Right kidney (tissue), 1 donor: Measurements from ENCODE around the gene DDX55.
A peak's percentile ranks its signal among the peaks of the same experiment; 100 is the strongest.

Source experiments
- DNase-seq: peaks from one replicate; pipeline ENCODE4 v3.0.0-alpha.2; 2016

The DDX55 gene

DNA sequence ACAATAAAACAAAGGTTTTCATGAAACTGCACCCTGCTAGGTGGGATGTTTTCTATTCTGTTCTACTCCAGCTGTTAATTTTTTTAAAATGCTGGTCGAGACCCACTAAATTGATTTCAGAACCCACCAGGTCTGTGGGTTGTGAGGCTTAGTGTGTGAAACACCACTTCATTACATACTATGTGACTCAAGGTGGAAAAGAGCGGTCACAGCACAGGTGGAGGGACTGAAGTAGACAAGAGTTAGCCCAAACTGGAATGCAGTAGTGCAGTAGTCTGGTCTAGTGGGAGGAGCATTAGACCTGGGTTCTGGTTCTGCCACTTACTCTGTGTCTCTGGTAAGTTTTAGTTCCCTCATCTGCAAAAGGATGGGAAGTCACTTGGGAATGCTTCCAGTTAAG, 12.2 kb downstream of the DDX55 start:
- no peak for DNase-seq

DNA sequence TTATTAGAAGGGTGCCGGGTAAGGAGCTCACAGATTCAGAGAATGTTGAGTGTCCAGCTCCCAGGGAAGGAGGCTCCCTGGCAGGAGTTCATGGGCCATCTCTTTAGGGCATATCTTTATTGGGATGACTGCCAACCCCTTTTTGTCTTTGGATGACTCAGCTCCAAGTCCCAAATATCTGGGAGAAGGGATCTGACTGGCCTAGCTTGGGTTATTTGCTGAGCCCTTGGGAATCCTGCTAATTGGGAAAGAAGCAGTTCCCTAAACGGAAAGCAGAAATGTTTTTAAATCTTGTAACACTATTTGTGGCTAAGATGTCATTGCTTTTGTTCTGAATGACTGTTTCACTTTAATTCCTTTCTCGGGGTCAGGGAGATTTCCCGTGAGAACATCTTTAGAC, 12.6 kb downstream of the DDX55 start:
- no peak for DNase-seq

DNA sequence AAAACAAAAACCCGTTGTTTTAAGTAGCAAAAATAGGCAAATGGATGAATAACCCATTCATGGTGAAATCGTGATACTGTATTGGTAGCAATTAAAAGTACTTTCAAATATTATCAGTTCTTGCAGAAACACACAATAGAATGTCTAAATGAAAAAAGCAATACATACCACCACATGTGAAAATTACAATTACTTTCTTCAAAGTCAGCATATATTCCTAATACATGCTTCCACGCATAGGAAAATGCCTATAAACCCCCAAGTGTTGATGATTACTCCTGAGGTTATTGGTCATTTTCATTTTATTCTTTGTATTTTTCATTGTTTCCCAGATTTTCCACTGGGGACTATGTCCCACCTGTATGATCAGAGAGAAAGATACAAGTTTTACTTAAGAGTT, 15.2 kb downstream of the DDX55 start:
- DNase-seq, result no peak

DNA sequence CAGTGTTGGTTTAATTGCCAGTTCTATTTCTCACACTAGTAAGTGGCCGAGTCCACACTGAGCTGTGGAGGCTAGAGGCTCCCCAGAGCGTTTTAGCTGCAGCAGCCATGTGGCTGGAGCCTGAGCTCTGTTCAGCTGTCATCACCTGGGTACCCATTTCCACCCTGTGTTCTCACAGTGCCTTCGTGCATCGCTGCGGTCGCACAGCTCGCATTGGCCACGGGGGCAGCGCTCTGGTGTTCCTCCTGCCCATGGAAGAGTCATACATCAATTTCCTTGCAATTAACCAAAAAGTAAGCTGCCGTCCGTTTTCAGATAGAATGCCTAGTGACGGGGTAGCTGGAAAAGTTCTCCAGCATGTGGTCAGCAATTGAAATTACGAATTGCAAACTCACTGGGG, 15.7 kb downstream of the DDX55 start:
- DNase-seq, result no peak

DNA sequence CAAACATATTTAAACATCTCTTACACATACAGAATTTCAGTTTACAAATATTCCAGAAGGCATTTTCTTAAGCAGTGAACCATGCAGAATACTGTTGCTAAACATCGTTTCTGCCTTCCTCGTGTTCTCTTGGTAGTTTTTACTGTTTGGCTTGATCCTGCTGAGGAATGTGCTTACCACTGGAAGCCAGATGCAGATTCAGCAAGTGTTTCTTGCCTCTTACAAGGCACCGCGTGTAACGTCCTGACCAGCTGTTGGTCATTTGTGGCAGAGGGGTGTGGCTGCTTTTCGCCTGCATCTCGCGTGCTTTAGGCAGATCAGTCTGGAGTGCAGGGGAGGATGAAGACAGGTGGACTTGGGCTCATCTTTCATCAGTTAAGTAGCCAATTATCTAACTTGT, 19.2 kb downstream of the DDX55 start:
- no peak for DNase-seq

DNA sequence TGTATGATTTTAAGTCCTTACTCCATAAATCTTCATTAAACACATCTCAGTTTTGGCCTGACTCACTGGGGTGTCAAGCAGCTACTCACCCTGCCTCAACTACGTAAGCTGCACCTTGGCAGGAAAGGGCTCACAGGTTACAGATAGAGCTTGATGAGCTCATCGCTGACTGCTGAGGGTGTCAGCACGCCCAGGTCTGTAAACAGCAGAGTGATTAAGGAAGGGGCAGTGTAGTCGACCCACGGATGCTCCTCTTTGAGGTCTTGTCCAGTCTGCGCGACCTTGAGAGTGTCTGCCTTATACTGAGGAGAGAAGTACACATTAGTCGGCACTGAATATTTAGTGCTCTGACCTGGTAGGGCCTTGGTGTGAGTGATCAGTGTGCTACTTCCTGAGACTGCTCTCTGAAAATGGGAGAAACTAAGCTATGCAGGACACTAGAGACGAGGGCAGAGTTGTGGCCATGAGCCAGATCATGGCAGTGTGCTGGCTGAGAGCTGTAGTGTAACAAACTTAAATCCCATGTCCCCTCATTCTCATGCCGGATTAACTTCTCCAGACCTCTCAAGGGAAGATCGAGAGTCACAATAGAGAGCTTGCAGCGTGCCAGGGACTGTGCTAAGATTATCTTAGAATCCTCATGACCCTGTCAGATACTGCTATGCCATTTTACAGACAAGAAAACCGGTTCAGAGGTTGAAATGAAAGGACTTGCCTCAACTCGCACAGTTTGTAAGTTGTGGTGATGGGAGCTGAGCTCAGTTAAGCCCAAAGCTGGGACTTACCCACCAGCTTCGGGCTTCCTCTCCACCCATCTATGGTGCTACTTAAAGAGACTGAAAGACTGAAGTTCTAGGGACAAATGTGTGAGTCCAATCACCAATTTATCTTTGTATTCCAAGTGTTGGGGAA, 20.0 kb downstream of the DDX55 start:
- DNase-seq, result no peak

DNA sequence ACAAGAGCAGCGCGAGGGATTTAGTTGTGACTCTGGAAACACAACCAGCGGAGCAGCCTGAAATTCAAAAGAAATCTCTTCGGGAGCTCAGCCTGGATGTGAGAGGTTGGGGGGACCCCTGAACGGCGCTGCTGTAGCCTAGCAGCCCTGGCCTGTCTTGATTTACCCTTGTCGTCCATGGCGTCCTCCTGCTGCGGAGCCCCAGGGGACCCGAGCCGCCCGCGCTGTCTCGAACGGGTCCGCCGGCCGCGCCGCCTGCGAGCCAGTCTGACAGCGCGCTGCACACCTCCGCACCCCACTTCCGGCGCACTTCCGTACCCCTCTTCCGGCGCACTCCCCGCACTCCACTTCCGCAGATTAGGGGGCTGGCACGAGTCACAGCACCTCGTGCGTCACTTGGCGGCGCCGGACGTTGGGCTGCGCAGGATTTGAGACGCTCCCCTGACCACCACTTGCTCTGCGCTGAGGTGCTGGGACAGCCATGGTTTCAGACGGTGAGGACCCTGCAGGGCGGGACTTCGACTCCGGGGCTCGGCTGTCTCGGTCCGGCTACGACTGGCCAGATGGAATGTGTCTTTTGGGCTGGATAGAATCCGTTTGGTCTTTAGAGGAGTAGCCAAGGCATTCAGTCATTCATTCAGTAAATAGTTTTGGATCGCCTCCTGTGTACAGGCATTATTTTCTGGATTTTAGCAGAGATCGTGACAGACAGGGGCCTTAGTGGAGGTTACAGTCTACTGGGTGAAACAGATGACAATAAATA, 31.7 kb downstream of the DDX55 start, which contains the start of the genes EIF2B1 and GTF2H3:
Gene EIF2B1 (minus strand): TSS at position 308 of the 763 bp plus-strand sequence. CDS start 129 bp downstream, at position 179.
Gene GTF2H3 (plus strand): TSS at position 451 of the 763 bp plus-strand sequence. CDS start 31 bp downstream, at position 482.
- peak; percentile 82 for DNase-seq

DNA sequence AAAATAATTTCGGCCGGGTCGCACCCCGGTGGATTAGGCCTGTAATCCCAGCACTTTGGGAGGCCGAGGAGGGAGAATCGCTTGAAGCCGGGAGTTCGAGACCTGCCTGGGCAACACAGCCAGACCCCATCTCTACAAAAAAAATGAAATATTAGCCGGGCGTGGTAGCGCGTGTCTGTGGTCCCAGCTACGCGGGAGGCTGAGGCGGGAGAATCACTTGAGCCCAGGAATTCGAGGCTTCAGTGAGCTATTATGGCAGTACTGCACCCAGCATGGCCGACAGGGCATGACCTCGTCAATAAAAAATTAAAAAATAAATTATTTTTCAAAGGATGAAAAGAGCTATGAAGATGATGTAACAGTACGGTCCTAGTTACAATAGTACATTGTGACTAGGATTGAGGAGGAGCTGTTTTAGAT, 32.3 kb downstream of the DDX55 start:
- no peak for DNase-seq

DNA sequence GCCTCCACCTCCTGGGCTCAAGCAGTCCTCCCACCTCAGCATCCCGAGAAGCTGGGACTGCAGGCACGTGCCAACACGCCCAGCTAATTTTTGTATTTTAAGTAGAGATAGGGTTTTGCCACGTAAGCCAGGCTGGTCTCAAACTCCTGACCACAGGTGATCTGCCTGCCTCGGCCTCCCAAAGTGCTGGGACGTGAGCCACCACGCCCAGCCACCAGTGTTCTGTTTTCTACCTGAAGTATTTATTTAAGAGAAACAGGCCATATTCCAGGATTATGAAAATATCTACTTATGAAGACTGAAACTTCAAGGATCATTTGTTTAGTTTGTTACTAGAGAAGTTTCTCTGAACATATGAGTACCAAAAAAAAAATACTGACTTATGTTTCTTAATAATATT, 42.0 kb downstream of the DDX55 start:
- no peak for DNase-seq

DNA sequence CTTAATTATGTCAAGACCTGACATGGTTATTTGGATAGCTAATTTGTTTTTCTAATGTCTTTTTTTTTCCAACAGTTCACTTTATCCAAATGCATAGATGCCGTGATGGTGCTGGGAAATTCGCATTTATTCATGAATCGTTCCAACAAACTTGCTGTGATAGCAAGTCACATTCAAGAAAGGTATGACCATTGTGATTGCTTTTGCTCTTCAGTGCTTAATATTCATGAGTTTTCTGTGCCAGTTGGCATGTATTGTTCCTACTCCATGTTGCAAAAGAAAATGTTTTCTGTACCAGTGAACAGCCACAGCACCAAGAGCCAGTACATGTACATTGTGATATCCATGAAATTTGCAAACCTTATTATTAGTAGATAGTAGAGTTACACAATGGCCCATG, 43.5 kb downstream of the DDX55 start:
- no peak for DNase-seq

DNA sequence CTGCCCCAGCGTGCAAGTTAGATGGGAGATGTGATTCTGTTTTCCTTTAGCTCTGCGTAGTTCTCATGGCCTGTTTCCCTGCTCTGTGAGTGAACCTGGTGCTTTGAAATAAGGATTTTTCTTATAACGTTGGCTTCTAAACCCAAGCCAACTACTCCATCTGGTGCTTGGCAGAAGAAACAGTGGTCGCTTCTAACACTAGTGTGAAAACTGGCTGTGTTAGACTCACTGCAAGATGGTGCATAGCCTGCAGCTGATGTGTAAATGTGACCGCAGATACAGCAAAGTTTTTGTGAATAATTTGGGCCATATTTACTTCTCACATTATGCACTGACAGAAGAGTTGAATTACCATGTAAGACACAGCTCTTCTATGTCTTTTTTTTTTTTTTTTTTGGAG, 44.0 kb downstream of the DDX55 start:
- no peak for DNase-seq

DNA sequence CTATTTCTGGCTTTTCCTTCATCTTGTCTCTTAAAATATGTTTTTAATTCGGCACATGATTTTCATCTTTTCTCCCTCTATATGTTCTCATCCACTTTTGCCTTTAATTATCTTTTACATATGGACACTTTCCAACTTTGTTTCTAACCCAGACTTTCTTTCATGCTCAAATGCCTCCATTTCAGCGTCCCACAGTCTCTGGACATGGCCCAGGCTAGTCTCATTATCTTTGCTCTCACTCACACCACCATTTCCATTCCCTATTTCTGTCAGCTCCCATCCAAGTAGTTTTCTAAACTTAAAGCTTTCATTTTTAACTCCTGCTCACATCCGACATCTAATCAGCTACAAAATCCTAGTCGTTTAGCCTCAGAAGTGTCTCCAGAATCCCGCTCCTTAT, 46.5 kb downstream of the DDX55 start:
- no peak for DNase-seq

DNA sequence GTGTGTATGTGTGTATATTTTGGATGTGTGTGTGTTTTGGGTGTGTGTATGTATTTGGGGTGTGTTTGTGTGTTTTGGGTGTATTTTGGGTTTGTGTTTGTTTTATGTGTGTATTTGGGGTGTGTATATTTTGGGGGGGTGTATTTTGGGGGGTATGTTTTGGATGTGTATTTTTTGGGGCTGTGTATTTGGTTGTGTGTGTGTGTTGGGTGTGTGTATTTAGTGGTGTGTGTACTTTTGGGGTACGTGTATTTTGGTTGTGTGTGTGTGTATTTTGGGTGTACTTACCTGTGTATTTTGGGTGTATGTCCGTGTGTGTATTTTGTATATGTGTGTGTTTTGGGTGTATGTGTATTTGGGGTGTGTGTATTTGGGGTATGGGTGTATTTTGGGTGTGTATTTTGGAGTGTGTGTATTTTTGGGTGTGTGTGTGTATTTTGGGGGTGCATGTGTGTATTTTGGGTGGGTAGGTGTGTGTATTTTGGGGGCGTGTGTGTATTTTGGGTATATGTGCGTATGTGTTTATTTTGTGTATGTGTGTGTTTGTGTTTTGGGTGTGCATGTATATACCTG, 52.3 kb downstream of the DDX55 start:
- DNase-seq, result no peak

DNA sequence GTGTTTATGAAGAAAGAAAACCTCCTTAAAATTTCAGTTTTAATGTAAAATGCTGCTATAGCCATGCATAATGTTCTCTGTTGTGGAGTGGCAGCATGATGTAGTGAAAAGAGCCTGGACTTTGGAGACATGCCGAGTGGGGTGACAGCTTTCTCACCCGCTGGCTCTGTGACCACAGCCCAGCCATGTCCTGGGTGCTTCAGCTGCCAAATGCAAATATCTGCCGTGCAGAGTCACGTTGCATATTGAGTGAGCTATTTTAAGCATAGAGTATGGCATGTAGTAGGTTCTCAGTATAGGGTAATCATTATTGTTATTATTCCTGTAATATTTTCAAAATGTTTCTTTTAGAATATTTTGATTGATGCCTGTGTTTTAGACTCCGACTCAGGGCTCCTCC, 53.5 kb downstream of the DDX55 start:
- DNase-seq, result no peak

DNA sequence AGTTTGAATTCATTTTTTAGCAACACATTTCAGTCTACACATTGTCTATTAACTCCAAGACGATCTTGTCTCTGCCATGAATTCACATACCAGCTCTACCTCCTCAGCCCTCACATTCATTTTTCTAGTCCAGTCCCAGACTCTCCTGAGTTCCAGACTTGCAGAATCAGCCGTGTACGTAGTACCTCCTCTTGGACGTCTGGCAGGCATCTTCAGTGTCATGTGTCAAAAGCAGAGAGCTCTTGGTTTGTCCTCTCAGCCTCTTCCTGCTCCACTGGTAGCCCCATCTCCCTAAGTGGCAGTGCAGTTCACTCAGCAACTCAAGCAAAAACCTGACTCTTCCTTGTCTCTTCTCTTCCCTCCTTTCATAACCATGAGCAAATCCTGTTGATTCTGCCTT, 54.5 kb downstream of the DDX55 start:
- no peak for DNase-seq

DNA sequence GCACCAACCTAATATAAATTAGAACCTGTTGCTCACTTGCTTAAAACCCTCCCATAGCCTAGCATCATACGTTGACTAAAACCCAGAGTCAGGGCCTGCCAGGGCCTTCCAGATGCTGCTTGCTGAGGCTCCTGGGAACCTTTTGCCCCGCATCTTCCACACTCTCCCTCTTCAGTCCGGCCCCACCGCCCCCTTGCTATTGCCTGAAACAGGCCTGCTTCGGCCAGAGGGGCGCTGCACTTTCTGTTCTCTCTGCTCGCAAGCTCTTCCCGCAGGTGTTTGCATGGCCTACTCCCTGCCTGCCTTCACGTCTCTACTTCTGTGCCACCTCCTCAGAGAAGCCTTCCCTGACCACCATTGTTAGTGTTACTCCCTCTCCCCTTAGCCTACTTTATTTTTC, 55.3 kb downstream of the DDX55 start:
- DNase-seq, result no peak

DNA sequence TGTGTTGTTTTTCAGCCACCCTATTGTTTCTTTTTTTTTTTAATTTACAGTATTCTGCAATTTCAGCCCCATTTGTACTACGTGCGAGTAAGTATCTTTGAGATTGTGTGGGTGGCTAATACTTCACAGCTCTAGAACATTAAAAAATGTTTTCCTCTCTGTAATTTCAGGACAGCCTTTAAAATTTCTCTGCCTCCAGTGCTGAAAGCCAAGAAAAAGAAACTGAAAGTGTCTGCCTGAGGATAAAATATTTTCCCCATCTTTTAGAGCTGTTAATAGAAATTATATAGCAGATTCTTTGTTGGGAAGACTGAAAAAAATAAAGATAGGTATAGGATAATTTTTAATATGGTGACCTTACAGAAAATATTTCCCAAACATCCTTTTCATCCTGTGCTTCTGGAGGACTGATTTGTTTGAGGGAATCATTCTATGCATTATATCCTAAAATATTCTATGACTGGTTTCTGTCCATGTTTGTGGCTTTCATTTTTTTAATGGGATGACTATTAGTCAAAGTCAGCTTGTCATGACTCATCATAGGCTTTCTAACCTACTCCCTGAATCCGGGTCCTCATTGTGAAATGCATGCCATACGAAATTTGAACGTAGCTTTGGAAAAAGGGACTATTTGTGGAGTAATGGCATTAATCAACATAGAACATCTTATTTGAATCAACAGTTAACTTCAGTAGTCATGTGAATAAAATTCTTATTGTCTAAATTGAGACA, 58.3 kb downstream of the DDX55 start:
- no peak for DNase-seq

DNA sequence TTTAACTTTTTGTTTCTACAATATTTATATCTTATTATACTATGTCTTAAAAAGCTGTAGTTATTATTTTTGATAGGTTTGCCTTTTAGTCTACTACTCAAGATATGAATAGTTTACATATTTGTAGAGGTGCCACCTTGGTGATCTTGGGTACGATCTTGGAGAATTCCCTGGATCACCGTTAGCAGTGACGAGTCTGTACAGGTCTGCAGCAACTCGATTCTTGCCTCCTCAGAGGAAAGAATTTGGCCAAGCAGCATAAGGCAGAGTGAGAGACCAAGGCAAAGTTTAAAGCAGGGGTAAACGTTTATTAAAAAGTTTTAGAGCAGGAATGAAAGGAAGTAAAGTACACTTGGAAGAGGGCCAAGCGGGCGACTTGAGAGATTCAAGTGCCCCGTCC, 65.9 kb downstream of the DDX55 start:
- no peak for DNase-seq
